Panc1 (cell line): Measurements from ENCODE around the gene LRRC47.

Experiments used
- CTCF ChIP-seq: fragments of 450-650 bp; IDR thresholded peaks from 2 replicates; pipeline ENCODE4 v1.5.1; 2017; ENCODE audit warnings: mild to moderate bottlenecking
- REST ChIP-seq, 2 experiments: IDR thresholded peaks; 2 replicates each; pipeline ENCODE4 v1.6.1; 2011 to 2012; ENCODE audit warnings: low read depth in 2 of 2, control low read depth in 1 of 2, low read length in 1 of 2, mild to moderate bottlenecking in 1 of 2, moderate library complexity in 1 of 2; ENCODE audit not compliant: insufficient read depth in 1 of 2

GRCh38 chr1:3731583-3732433 lies 64.5 kb downstream of the LRRC47 start:
- TF ChIP-seq CTCF (no peak), REST (IDR thresholded peaks at IDR 0.05; ENCODE audit: insufficient read depth in 1 of 2, low read depth in 2 of 2, low read length in 1 of 2) (no peak)
